ENCODE data around the gene RER1. TPM values are rescaled to one million over a fixed set of nuclear protein-coding genes. Genes with fewer than 3 reads are reported as not detected.

Gene RER1
- total RNA-seq, 3 donors from 2014 or later, result 58.3 to 75.1 (median 70.4) TPM

GRCh38 chr1:2431103-2431502 is 39.5 kb downstream of the RER1 start:
- TF ChIP-seq CTCF (IDR thresholded peaks at IDR 0.05) (no peak), POLR2A (IDR thresholded peaks at IDR 0.05) (no peak), POLR2AphosphoS5 (IDR thresholded peaks at IDR 0.05) (no peak)
- Histone ChIP-seq H3K27me3 (peaks cover 0 to 37% of the 10 kb centered on the region in 2 donors), H3K4me3 (peak overlapping the region in 2 of 3 donors; percentile 17 to 35), H3K4me1 (no peaks in the 10 kb centered on the region), H3K36me3 (no peaks in the 10 kb centered on the region), H3K27ac (no peak overlapping the region), H3K9me3 (peaks cover 0 to 11% of the 10 kb centered on the region in 2 donors)
- no peak for DNase-seq (ENCODE audit: low spot score in 2 of 2)
- intact Hi-C loops (cut with DNase I; ENCODE audit: low total_unique reads), result no loop called here

- no peaks in the 10 kb centered on the region for H3K36me3 ChIP-seq
- no peak overlapping the region for H3K27ac ChIP-seq
- H3K27me3 ChIP-seq, result peaks cover 0 to 37% of the 10 kb centered on the region in 2 donors
- TF ChIP-seq CTCF (IDR thresholded peaks at IDR 0.05) (no peak), POLR2AphosphoS5 (IDR thresholded peaks at IDR 0.05) (no peak), POLR2A (IDR thresholded peaks at IDR 0.05) (no peak)
- peak overlapping the region in 2 of 3 donors; percentile 17 to 35 for H3K4me3 ChIP-seq
- H3K9me3 ChIP-seq, result peaks cover 0 to 11% of the 10 kb centered on the region in 2 donors
- H3K4me1 ChIP-seq, result no peaks in the 10 kb centered on the region
- intact Hi-C loops (cut with DNase I; ENCODE audit: low total_unique reads), result no loop called here
- no peak for DNase-seq (ENCODE audit: low spot score in 2 of 2)
These were observed 39.9 kb downstream of the RER1 start for GRCh38 chr1:2431518-2431917.

GRCh38 chr1:2432441-2432844 is 40.8 kb downstream of the RER1 start:
- Histone ChIP-seq H3K36me3 (no peaks in the 10 kb centered on the region), H3K9me3 (peaks cover 0 to 11% of the 10 kb centered on the region in 2 donors), H3K27ac (no peak overlapping the region), H3K27me3 (peaks cover 0 to 35% of the 10 kb centered on the region in 2 donors), H3K4me3 (no peak overlapping the region), H3K4me1 (no peaks in the 10 kb centered on the region)
- TF ChIP-seq POLR2AphosphoS5 (IDR thresholded peaks at IDR 0.05), result no peak
- TF ChIP-seq POLR2A (IDR thresholded peaks at IDR 0.05), result no peak
- no peak for TF ChIP-seq CTCF (IDR thresholded peaks at IDR 0.05)
- no peak for DNase-seq (ENCODE audit: low spot score in 2 of 2)
- intact Hi-C loops (cut with DNase I; ENCODE audit: low total_unique reads), result no loop called here

- intact Hi-C loops (cut with DNase I; ENCODE audit: low total_unique reads), result no loop called here
- no peak overlapping the region for H3K27ac ChIP-seq
- no peaks in the 10 kb centered on the region for H3K36me3 ChIP-seq
- H3K4me3 ChIP-seq, result no peak overlapping the region
- TF ChIP-seq POLR2A (IDR thresholded peaks at IDR 0.05) (no peak), CTCF (IDR thresholded peaks at IDR 0.05) (no peak), POLR2AphosphoS5 (IDR thresholded peaks at IDR 0.05) (no peak)
- H3K4me1 ChIP-seq, result peaks cover 0 to 4% of the 10 kb centered on the region in 2 donors
- H3K9me3 ChIP-seq, result peaks cover 0 to 11% of the 10 kb centered on the region in 2 donors
- no peak for DNase-seq (ENCODE audit: low spot score in 2 of 2)
- peaks cover 0 to 30% of the 10 kb centered on the region in 2 donors for H3K27me3 ChIP-seq
These were observed 41.6 kb downstream of the RER1 start for GRCh38 chr1:2433196-2433595.

- H3K27me3 ChIP-seq, result peaks cover 0 to 21% of the 10 kb centered on the region in 2 donors
- intact Hi-C loops (cut with DNase I; ENCODE audit: low total_unique reads), result no loop called here
- no peak for TF ChIP-seq POLR2A (IDR thresholded peaks at IDR 0.05)
- no peak for TF ChIP-seq POLR2AphosphoS5 (IDR thresholded peaks at IDR 0.05)
- TF ChIP-seq CTCF (IDR thresholded peaks at IDR 0.05), result no peak
- no peak for DNase-seq (ENCODE audit: low spot score in 2 of 2)
- H3K4me1 ChIP-seq, result peaks cover 0 to 6% of the 10 kb centered on the region in 2 donors
- no peak overlapping the region for H3K27ac ChIP-seq
- no peaks in the 10 kb centered on the region for H3K36me3 ChIP-seq
- H3K4me3 ChIP-seq, result no peak overlapping the region
- H3K9me3 ChIP-seq, result peaks cover 0 to 11% of the 10 kb centered on the region in 2 donors
These were observed 42.5 kb downstream of the RER1 start for GRCh38 chr1:2433936-2434655.

Data from breast epithelium (tissue), 4 donors.